Stimulated activated naive CD8-positive, alpha-beta T cell treated with anti-CD3 and anti-CD28 coated beads, Interleukin-15, Interleukin-2, amounts not matched to agents 100 ng/mL and 50 ng/mL, for 24 hours (primary cell): ENCODE data around the gene DRD2.

Source experiments
- H3K27ac Mint-ChIP-seq: one replicate; pipeline ENCODE4 v1.8.0; 2021; ENCODE audit warnings: mild to moderate bottlenecking, mixed read lengths
- H3K27me3 Mint-ChIP-seq: one replicate; pipeline ENCODE4 v1.8.0; 2021; ENCODE audit warnings: mixed read lengths
- H3K36me3 Mint-ChIP-seq: one replicate; pipeline ENCODE4 v1.8.0; 2021; ENCODE audit warnings: low read depth, mixed read lengths
- H3K4me1 Mint-ChIP-seq: one replicate; pipeline ENCODE4 v1.8.0; 2021; ENCODE audit warnings: low read depth, mixed read lengths
- H3K4me3 Mint-ChIP-seq: one replicate; pipeline ENCODE4 v1.8.0; 2021; ENCODE audit warnings: mild to moderate bottlenecking, mixed read lengths
- H3K9me3 Mint-ChIP-seq: one replicate; pipeline ENCODE4 v1.8.0; 2021; ENCODE audit warnings: mixed read lengths

DRD2 gene

GRCh38 chr11:113497066-113497910 is 22.1 kb upstream of the DRD2 start:
- Mint-ChIP-seq H3K27me3 (peaks cover 15% of the 10 kb centered on the region), H3K27ac (no peak overlapping the region), H3K36me3 (no peaks in the 10 kb centered on the region), H3K4me1 (no peaks in the 10 kb centered on the region), H3K9me3 (no peaks in the 10 kb centered on the region), H3K4me3 (no peak overlapping the region)

GRCh38 chr11:113496026-113496651 is 20.9 kb upstream of the DRD2 start:
- H3K4me3 Mint-ChIP-seq = no peak overlapping the region

GRCh38 chr11:113494021-113494420 is 18.8 kb upstream of the DRD2 start:
- Mint-ChIP-seq H3K36me3 (no peaks in the 10 kb centered on the region), H3K4me3 (no peak overlapping the region), H3K9me3 (no peaks in the 10 kb centered on the region), H3K27me3 (peaks cover 15% of the 10 kb centered on the region), H3K4me1 (no peaks in the 10 kb centered on the region), H3K27ac (no peak overlapping the region)

More at GRCh38 chr11:113496026-113496651, 20.9 kb upstream of the DRD2 start:
- no peak overlapping the region for H3K27ac Mint-ChIP-seq
- H3K4me1 Mint-ChIP-seq = no peaks in the 10 kb centered on the region
- H3K9me3 Mint-ChIP-seq = no peaks in the 10 kb centered on the region
- peaks cover 15% of the 10 kb centered on the region for H3K27me3 Mint-ChIP-seq
- H3K36me3 Mint-ChIP-seq = no peaks in the 10 kb centered on the region

GRCh38 chr11:113493206-113493605 is 18.0 kb upstream of the DRD2 start:
- Mint-ChIP-seq H3K9me3 (no peaks in the 10 kb centered on the region), H3K4me3 (no peak overlapping the region), H3K4me1 (no peaks in the 10 kb centered on the region), H3K27me3 (peaks cover 15% of the 10 kb centered on the region), H3K27ac (no peak overlapping the region), H3K36me3 (no peaks in the 10 kb centered on the region)

GRCh38 chr11:113488931-113489351 is 13.7 kb upstream of the DRD2 start:
- Mint-ChIP-seq H3K9me3 (no peaks in the 10 kb centered on the region), H3K4me3 (no peak overlapping the region), H3K27me3 (peaks cover 18% of the 10 kb centered on the region), H3K36me3 (no peaks in the 10 kb centered on the region), H3K4me1 (no peaks in the 10 kb centered on the region), H3K27ac (no peak overlapping the region)

GRCh38 chr11:113487622-113488021 is 12.4 kb upstream of the DRD2 start:
- H3K9me3 Mint-ChIP-seq = no peaks in the 10 kb centered on the region
- no peaks in the 10 kb centered on the region for H3K36me3 Mint-ChIP-seq
- H3K4me1 Mint-ChIP-seq = no peaks in the 10 kb centered on the region
- H3K27me3 Mint-ChIP-seq = peaks cover 19% of the 10 kb centered on the region
- H3K27ac Mint-ChIP-seq = no peak overlapping the region
- H3K4me3 Mint-ChIP-seq = no peak overlapping the region

- H3K27me3 Mint-ChIP-seq = peaks cover 40% of the 10 kb centered on the region
- no peak overlapping the region for H3K4me3 Mint-ChIP-seq
- no peaks in the 10 kb centered on the region for H3K36me3 Mint-ChIP-seq
- H3K4me1 Mint-ChIP-seq = no peaks in the 10 kb centered on the region
- no peak overlapping the region for H3K27ac Mint-ChIP-seq
- H3K9me3 Mint-ChIP-seq = no peaks in the 10 kb centered on the region
Measured at GRCh38 chr11:113484223-113484622, 9.0 kb upstream of the DRD2 start.

- H3K36me3 Mint-ChIP-seq = no peaks in the 10 kb centered on the region
- no peaks in the 10 kb centered on the region for H3K4me1 Mint-ChIP-seq
- H3K27ac Mint-ChIP-seq = no peak overlapping the region
- H3K9me3 Mint-ChIP-seq = no peaks in the 10 kb centered on the region
- no peak overlapping the region for H3K4me3 Mint-ChIP-seq
- peaks cover 60% of the 10 kb centered on the region for H3K27me3 Mint-ChIP-seq
Measured at GRCh38 chr11:113481672-113482071, 6.5 kb upstream of the DRD2 start.

- H3K4me1 Mint-ChIP-seq = no peaks in the 10 kb centered on the region
- no peak overlapping the region for H3K4me3 Mint-ChIP-seq
- no peak overlapping the region for H3K27ac Mint-ChIP-seq
- peaks cover 64% of the 10 kb centered on the region for H3K27me3 Mint-ChIP-seq
- H3K9me3 Mint-ChIP-seq = no peaks in the 10 kb centered on the region
- H3K36me3 Mint-ChIP-seq = no peaks in the 10 kb centered on the region
Measured at GRCh38 chr11:113481226-113481625, 6.0 kb upstream of the DRD2 start.

- no peak overlapping the region for H3K4me3 Mint-ChIP-seq
- no peak overlapping the region for H3K27ac Mint-ChIP-seq
- H3K4me1 Mint-ChIP-seq = peaks cover 4% of the 10 kb centered on the region
- H3K36me3 Mint-ChIP-seq = no peaks in the 10 kb centered on the region
- no peaks in the 10 kb centered on the region for H3K9me3 Mint-ChIP-seq
- H3K27me3 Mint-ChIP-seq = peaks cover 75% of the 10 kb centered on the region
Measured at GRCh38 chr11:113477321-113477720, 2.1 kb upstream of the DRD2 start.

GRCh38 chr11:113476553-113476952 is 1.4 kb upstream of the DRD2 start:
- no peak overlapping the region for H3K27ac Mint-ChIP-seq
- no peaks in the 10 kb centered on the region for H3K9me3 Mint-ChIP-seq
- H3K36me3 Mint-ChIP-seq = no peaks in the 10 kb centered on the region
- peaks cover 76% of the 10 kb centered on the region for H3K27me3 Mint-ChIP-seq
- H3K4me1 Mint-ChIP-seq = peaks cover 4% of the 10 kb centered on the region
- no peak overlapping the region for H3K4me3 Mint-ChIP-seq

GRCh38 chr11:113474362-113475159 is 637 bp downstream of the DRD2 start:
- Mint-ChIP-seq H3K4me1 (peaks cover 4% of the 10 kb centered on the region), H3K27me3 (peaks cover 71% of the 10 kb centered on the region), H3K4me3 (peak overlapping the region; percentile 20), H3K36me3 (no peaks in the 10 kb centered on the region), H3K27ac (no peak overlapping the region), H3K9me3 (no peaks in the 10 kb centered on the region)

- Mint-ChIP-seq H3K4me3 (peak overlapping the region; percentile 20), H3K27me3 (peaks cover 70% of the 10 kb centered on the region), H3K9me3 (no peaks in the 10 kb centered on the region), H3K4me1 (peaks cover 4% of the 10 kb centered on the region), H3K36me3 (no peaks in the 10 kb centered on the region), H3K27ac (no peak overlapping the region)
Measured at GRCh38 chr11:113473983-113474361, 1.2 kb downstream of the DRD2 start.

GRCh38 chr11:113472471-113472870 is 2.7 kb downstream of the DRD2 start:
- H3K27ac Mint-ChIP-seq = no peak overlapping the region
- no peak overlapping the region for H3K4me3 Mint-ChIP-seq
- peaks cover 61% of the 10 kb centered on the region for H3K27me3 Mint-ChIP-seq
- H3K36me3 Mint-ChIP-seq = no peaks in the 10 kb centered on the region
- H3K9me3 Mint-ChIP-seq = no peaks in the 10 kb centered on the region
- H3K4me1 Mint-ChIP-seq = peaks cover 4% of the 10 kb centered on the region

- no peak overlapping the region for H3K4me3 Mint-ChIP-seq
- H3K27me3 Mint-ChIP-seq = peaks cover 64% of the 10 kb centered on the region
- no peaks in the 10 kb centered on the region for H3K9me3 Mint-ChIP-seq
- H3K27ac Mint-ChIP-seq = no peak overlapping the region
- peaks cover 4% of the 10 kb centered on the region for H3K4me1 Mint-ChIP-seq
- no peaks in the 10 kb centered on the region for H3K36me3 Mint-ChIP-seq
Measured at GRCh38 chr11:113470233-113470632, 5.0 kb downstream of the DRD2 start.
